ENCODE data around the gene ITCH.
"Not testable (repeated sequence)": the region's sequence is repeated elsewhere in the genome, so short reads cannot be mapped to it uniquely, and the experiment has no call there.

- TF ChIP-seq EZH2 (IDR thresholded peaks at IDR 0.05); POLR2AphosphoS5 (IDR thresholded peaks at IDR 0.05; ENCODE audit: borderline replicate concordance, low read depth, low read length): not testable (repeated sequence)
Measured at GRCh38 chr20:34353467-34353866, 9.6 kb upstream of the ITCH start.

All from SK-N-MC (cell line).